ENCODE results near the gene HSDL1.
"Not testable (repeated sequence)": the region's sequence is repeated elsewhere in the genome, so short reads cannot be mapped to it uniquely, and the experiment has no call there.

Gene HSDL1

GRCh38 chr16:84139628-84140258 is 5.2 kb downstream of the HSDL1 start:
- DNase-seq (ENCODE audit: low read depth in 1 of 2, low spot score in 1 of 2), result no peak

GRCh38 chr16:84138824-84139627 is 6.0 kb downstream of the HSDL1 start:
- no peak for DNase-seq (ENCODE audit: low read depth in 1 of 2, low spot score in 1 of 2)

- no peak for DNase-seq (ENCODE audit: low read depth in 1 of 2, low spot score in 1 of 2)
Observed at GRCh38 chr16:84138500-84138823, 6.5 kb downstream of the HSDL1 start.

GRCh38 chr16:84137769-84138357 is 7.1 kb downstream of the HSDL1 start:
- DNase-seq (ENCODE audit: low read depth in 1 of 2, low spot score in 1 of 2), result no peak

DNA sequence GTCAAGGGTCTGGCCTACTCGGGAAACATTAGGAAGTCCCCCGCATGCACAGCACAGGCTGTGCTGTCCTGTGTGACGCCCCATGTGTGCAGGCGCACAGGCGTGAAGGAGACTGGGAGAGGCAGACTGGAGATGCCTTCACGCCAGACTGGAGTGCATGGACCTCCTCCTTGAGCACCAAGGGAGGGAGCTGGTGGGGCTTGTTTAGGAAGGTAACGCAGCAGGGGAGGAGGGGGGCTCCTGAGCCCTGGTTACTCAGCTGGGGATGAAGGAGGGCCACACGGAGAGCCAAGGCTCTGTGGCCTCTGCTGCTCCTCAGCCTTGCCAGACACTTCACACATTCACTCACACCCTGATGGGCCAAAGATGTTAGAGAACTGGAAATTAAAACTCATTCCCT is 7.7 kb downstream of the HSDL1 start:
- DNase-seq (ENCODE audit: low read depth in 1 of 2, low spot score in 1 of 2), result no peak

GRCh38 chr16:84136331-84137125 is 8.4 kb downstream of the HSDL1 start:
- DNase-seq (ENCODE audit: low read depth in 1 of 2, low spot score in 1 of 2), result no peak

DNA sequence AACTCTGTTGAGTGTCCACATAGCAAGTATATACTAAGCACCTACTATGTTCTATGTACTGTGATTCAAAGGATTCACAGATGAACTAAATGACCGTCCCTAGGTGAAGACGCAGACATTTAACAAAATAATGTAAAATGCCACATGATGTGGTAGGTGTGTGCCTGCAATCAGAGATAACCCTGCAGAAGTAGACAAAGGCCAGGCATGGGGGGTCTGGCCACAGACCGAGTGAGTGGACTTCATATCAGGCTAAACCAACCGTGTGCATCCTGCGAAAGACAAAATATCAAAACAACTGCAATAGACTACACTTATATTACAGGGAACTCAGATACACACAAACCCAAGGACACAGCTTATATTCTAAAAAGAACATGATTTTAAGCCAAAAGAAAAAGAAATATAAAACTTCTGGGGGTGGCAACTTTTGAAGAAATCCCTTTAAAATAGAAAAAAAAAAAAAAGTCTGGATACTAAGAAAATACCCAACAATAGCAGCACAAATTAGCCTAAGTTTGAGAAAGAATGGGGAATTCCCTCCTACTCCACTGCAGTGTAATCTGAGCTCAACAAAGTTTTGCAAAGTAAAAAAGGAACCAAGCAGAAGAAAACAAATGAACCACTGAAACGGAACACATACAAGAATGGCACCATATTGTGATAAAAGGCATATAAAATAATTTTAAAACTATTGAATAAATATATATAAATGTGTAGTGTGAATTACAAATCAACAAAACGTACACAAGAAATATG is 12.3 kb downstream of the HSDL1 start:
- DNase-seq (ENCODE audit: low read depth in 1 of 2, low spot score in 1 of 2), result no peak

DNA sequence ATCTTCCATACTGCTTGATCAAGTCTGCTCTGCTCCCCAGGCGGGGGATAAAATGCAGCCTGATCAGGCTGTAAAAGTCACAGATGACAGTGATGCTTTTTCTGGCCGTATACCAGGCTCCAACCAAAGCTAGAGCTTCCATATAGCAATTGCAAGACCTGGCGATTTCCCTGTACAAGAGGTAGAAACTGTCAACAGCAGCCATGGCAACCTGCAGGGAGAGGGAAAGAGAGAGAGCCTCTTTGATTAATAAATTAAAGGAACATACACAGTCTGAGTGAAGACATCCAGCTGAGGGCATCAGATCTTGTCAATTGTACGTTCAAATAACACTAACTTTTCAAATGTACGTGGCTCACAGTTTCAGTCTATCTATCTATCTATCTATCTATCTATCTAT is 13.9 kb downstream of the HSDL1 start:
- no peak for DNase-seq (ENCODE audit: low read depth in 1 of 2, low spot score in 1 of 2)

- no peak for DNase-seq (ENCODE audit: low read depth in 1 of 2, low spot score in 1 of 2)
Observed at GRCh38 chr16:84124257-84125073, 20.5 kb downstream of the HSDL1 start.

GRCh38 chr16:84121007-84121406 is 24.0 kb downstream of the HSDL1 start:
- DNase-seq (ENCODE audit: low read depth in 1 of 2, low spot score in 1 of 2), result no peak

- DNase-seq (ENCODE audit: low read depth in 1 of 2, low spot score in 1 of 2), result no peak
Observed at GRCh38 chr16:84120023-84120422, 25.0 kb downstream of the HSDL1 start.

DNA sequence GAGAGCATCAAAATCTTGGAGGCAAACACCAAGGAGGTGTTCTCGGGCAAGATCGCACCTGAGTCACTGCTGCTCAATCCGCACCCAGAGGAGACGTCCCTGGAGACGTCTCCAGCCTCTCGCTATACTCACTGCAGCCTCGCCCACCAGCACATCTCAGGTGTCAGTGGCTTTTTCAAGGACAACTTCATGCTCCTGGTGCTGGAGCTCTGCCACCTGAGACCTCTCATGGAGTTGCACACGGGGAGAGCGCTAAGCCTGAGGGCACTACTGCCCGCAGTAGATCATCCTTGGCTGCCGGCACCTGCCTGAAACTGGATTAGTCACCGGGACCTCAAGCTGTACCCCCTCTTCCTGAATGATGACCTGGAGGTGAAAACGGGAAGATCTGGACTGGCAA is 25.6 kb downstream of the HSDL1 start:
- DNase-seq (ENCODE audit: low read depth in 1 of 2, low spot score in 1 of 2), result no peak

DNA sequence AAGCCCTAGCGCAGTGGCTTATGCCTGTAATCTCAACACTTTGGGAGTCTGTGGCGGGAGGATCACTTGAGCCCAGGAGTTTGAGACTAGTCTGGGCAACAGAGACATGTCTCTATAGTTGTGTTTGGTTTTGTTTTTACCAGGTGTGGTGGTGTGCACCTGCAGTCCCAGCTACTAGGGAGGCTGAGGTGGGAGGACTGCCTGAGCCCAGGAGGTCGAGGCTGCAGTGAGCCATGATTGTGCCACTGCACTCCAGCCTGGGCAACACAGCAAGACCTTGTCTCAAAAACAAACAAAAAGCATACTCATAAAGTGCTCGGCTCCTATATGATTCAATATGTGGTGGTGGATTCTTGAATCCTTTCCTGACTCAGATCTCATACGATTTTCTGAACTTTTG is 26.7 kb downstream of the HSDL1 start:
- DNase-seq (ENCODE audit: low read depth in 1 of 2, low spot score in 1 of 2), result not testable (repeated sequence)

- peak in 1 of 2 donors; percentile 20 for DNase-seq (ENCODE audit: low read depth in 1 of 2, low spot score in 1 of 2)
Observed at GRCh38 chr16:84117494-84117843, 27.5 kb downstream of the HSDL1 start.

- peak; percentile 96 to 97 for DNase-seq (ENCODE audit: low read depth in 1 of 2, low spot score in 1 of 2)
Observed at GRCh38 chr16:84116720-84117493, 28.1 kb downstream of the HSDL1 start, which contains the start of gene MBTPS1. Gene MBTPS1, minus strand, starts transcription at chr16:84116942. Its CDS starts 15,159 bp downstream, at chr16:84101783.

GRCh38 chr16:84115919-84116719 is 28.9 kb downstream of the HSDL1 start:
- peak in 1 of 2 donors; percentile 11 for DNase-seq (ENCODE audit: low read depth in 1 of 2, low spot score in 1 of 2)

GRCh38 chr16:84111949-84112348 is 33.0 kb downstream of the HSDL1 start:
- not testable (repeated sequence) for DNase-seq (ENCODE audit: low read depth in 1 of 2, low spot score in 1 of 2)

DNA sequence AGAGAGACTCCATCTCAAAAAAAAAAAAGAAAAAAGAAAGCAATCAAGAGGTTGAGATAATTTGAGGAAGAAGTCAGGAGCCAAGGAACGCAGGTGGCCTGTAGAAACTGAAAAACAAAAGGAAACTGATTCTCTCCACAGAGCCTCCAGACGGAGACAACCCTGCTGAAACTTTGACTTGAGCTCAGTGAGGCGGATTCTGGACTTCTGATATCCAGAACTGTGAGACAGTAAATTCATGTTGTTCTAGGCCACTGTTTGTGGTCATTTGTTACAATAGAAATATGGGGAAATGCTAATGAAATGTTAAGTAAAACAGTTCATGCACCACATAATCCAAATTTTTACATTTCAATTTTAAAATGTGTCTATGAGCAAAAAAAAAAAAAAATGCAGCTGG is 33.5 kb downstream of the HSDL1 start:
- no peak for DNase-seq (ENCODE audit: low read depth in 1 of 2, low spot score in 1 of 2)
